SH-SY5Y (cell line): Measurements from ENCODE around the gene CDH11.

Experiments used
- GATA2 ChIP-seq: IDR thresholded peaks from 2 replicates; pipeline ENCODE4 v1.6.1; 2011; ENCODE audit warnings: mild to moderate bottlenecking, low read depth, low read length
- GATA3 ChIP-seq: IDR thresholded peaks from 2 replicates; pipeline ENCODE4 v1.6.1; 2011; ENCODE audit warnings: low read depth, mild to moderate bottlenecking, low read length, moderate library complexity

DNA sequence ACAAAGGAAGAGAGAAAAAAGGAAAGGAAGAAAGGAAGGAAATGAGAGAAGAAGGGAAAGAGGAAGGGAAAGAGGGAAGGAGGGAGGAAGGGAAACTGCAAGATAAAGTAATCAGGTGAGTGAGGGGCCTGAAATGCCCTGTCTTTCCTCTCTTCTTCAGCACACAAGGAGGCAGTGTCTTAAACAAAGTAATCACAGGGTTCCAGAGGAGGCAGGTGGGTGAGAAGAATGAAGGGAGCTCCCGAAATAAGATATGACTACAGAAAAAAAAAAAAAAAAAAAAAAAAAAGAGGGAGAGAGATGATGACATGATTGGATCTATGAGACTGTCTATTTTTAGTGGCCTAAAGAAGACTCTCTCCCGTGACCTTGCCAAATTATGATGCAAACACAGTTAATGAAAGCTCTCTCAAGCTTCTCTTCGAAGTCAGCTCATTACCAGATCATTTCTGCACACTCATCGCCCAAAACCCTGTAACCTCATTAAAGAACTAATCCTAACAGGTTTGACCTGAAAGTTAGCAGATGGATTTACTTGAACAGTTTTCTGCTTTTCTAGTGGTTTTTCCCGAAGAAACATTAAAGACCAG, 53.6 kb downstream of the CDH11 start:
- TF ChIP-seq GATA2 (no peak), GATA3 (no peak)
